WTC11 (cell line): ENCODE measurements around the gene MSH3. TPM values are rescaled to one million over a fixed set of nuclear protein-coding genes. Genes with fewer than 3 reads are reported as not detected.

ENCODE experiments used
- ATAC-seq: fragments of 200-7000 bp; cut with Tn5 transposase; 2 replicates; pipeline ENCODE4 v1.10.0; 2021; ENCODE audit warnings: mild to moderate bottlenecking, moderate library complexity
- CTCF ChIA-PET: fragments of 300-600 bp; sonication (Branson Sonifier 250); formaldehyde crosslinking; loops from one replicate; lab custom pipeline; 2021; ENCODE audit warnings: antibody characterized with exemption; lab: Charles Lee
- POLR2A ChIA-PET: fragments of 350-600 bp; sonication (Branson Sonifier 250); formaldehyde crosslinking; loops from one replicate; lab custom pipeline; 2021; ENCODE audit warnings: antibody characterized with exemption; lab: Charles Lee
- DNase-seq: peaks from one replicate; pipeline ENCODE4 v3.0.0; 2021; ENCODE audit warnings: low spot score
- H3K27ac Mint-ChIP-seq: 2 replicates; pipeline ENCODE4 v1.8.0; 2021; ENCODE audit warnings: mixed read lengths
- H3K27me3 Mint-ChIP-seq: 2 replicates; pipeline ENCODE4 v1.8.0; 2021; ENCODE audit warnings: low read depth, mild to moderate bottlenecking, moderate library complexity, mixed read lengths
- H3K36me3 Mint-ChIP-seq: 2 replicates; pipeline ENCODE4 v1.8.0; 2021; ENCODE audit warnings: mixed read lengths
- H3K4me1 Mint-ChIP-seq: 2 replicates; pipeline ENCODE4 v1.8.0; 2022; ENCODE audit warnings: mixed read lengths
- H3K4me3 Mint-ChIP-seq: 2 replicates; pipeline ENCODE4 v1.8.0; 2021; ENCODE audit warnings: mild to moderate bottlenecking, moderate library complexity, mixed read lengths
- H3K9me3 Mint-ChIP-seq: 2 replicates; pipeline ENCODE4 v1.8.0; 2021; ENCODE audit warnings: mixed read lengths
- ATF1 ChIP-seq: sonication (generic); formaldehyde crosslinking; IDR thresholded peaks from 2 replicates; pipeline ENCODE4 v1.8.1; 2023; ENCODE audit warnings: mild to moderate bottlenecking, moderate library complexity, missing genetic modification reagents
- ATF3 ChIP-seq: sonication (generic); formaldehyde crosslinking; conservative IDR thresholded peaks from 2 replicates; pipeline ENCODE4 v1.8.1; 2022; ENCODE audit warnings: mild to moderate bottlenecking, missing genetic modification reagents
- CTCF ChIP-seq: fragments of 200-600 bp; IDR thresholded peaks from 2 replicates; pipeline ENCODE4 v1.8.0; 2022; ENCODE audit warnings: antibody characterized with exemption
- E2F1 ChIP-seq: sonication (generic); formaldehyde crosslinking; IDR thresholded peaks from 2 replicates; pipeline ENCODE4 v1.8.0; 2022; ENCODE audit warnings: mild to moderate bottlenecking, missing genetic modification reagents
- HMGA2 ChIP-seq: fragments of 250-450 bp; sonication (Bioruptor Pico); IDR thresholded peaks from 2 replicates; pipeline ENCODE4 v1.4.0; 2021; ENCODE audit warnings: mild to moderate bottlenecking, moderate library complexity
- JAZF1 ChIP-seq: fragments of 250-450 bp; sonication (Bioruptor Pico); IDR thresholded peaks from 2 replicates; pipeline ENCODE4 v1.9.0; 2021; ENCODE audit warnings: moderate library complexity, mild to moderate bottlenecking, inconsistent platforms
- MYBL2 ChIP-seq: sonication (generic); formaldehyde crosslinking; IDR thresholded peaks from 2 replicates; pipeline ENCODE4 v1.8.1; 2023; ENCODE audit warnings: mild to moderate bottlenecking, moderate library complexity, missing genetic modification reagents
- NFE2L1 ChIP-seq: sonication (generic); formaldehyde crosslinking; IDR thresholded peaks from 2 replicates; pipeline ENCODE4 v1.8.1; 2023; ENCODE audit warnings: missing genetic modification reagents
- NR1H2 ChIP-seq: sonication (generic); formaldehyde crosslinking; IDR thresholded peaks from 2 replicates; pipeline ENCODE4 v1.9.0; 2021; ENCODE audit warnings: mild to moderate bottlenecking, moderate library complexity, missing genetic modification reagents
- OVOL2 ChIP-seq: fragments of 250-450 bp; sonication (Bioruptor Pico); IDR thresholded peaks from 2 replicates; pipeline ENCODE4 v1.9.0; 2021; ENCODE audit warnings: mild to moderate bottlenecking, borderline replicate concordance
- ZNF219 ChIP-seq: sonication (generic); formaldehyde crosslinking; IDR thresholded peaks from 2 replicates; pipeline ENCODE4 v1.8.0; 2023; ENCODE audit warnings: missing genetic modification reagents, mild to moderate bottlenecking, borderline replicate concordance
- ZNF232 ChIP-seq: sonication (generic); formaldehyde crosslinking; IDR thresholded peaks from 2 replicates; pipeline ENCODE4 v1.8.0; 2022; ENCODE audit warnings: mild to moderate bottlenecking, missing genetic modification reagents
- total RNA-seq: library from RNA; stranded (reverse); gene quantifications from 3 replicates; pipeline ENCODE4 v1.2.3, GENCODE V29; 2021
- TF ChIP-seq, protein P1 (sequence below): sonication (generic); formaldehyde crosslinking; IDR thresholded peaks from 2 replicates; pipeline ENCODE4 v1.8.1; 2022; ENCODE audit warnings: low read depth, missing genetic modification reagents, borderline replicate concordance
- TF ChIP-seq, protein P2 (sequence below): fragments of 250-450 bp; sonication (Bioruptor Pico); IDR thresholded peaks from 2 replicates; pipeline ENCODE4 v1.8.0; 2021; ENCODE audit warnings: mild to moderate bottlenecking
- TF ChIP-seq, protein P3 (sequence below): sonication (generic); formaldehyde crosslinking; IDR thresholded peaks from 2 replicates; pipeline ENCODE4 v1.8.1; 2023; ENCODE audit warnings: mild to moderate bottlenecking, missing genetic modification reagents, borderline replicate concordance
- TF ChIP-seq, protein P4 (sequence below): sonication (generic); formaldehyde crosslinking; IDR thresholded peaks from 2 replicates; pipeline ENCODE4 v1.8.0; 2023; ENCODE audit warnings: missing genetic modification reagents, mild to moderate bottlenecking, borderline replicate concordance
- TF ChIP-seq, protein P5 (sequence below): sonication (generic); formaldehyde crosslinking; IDR thresholded peaks from 2 replicates; pipeline ENCODE4 v1.8.0; 2022; ENCODE audit warnings: mild to moderate bottlenecking, missing genetic modification reagents

MSH3 gene
- total RNA-seq, 1 experiment from 2014 or later: 14.6 TPM

- Mint-ChIP-seq H3K36me3 (peaks cover 26% of the 10 kb centered on the region), H3K4me1 (no peaks in the 10 kb centered on the region), H3K27ac (no peak overlapping the region), H3K27me3 (no peaks in the 10 kb centered on the region), H3K9me3 (peaks cover 14% of the 10 kb centered on the region), H3K4me3 (no peak overlapping the region)
- ATAC-seq: no peak
- no peak for DNase-seq
- CTCF ChIA-PET: no interaction called here
- TF ChIP-seq HMGA2 (CRISPR knock-in tag): no peak
- no peak for TF ChIP-seq NFE2L1 (CRISPR knock-in tag)
- TF ChIP-seq NR1H2 (CRISPR knock-in tag): no peak
- no peak for TF ChIP-seq ZNF232
- TF ChIP-seq, protein P1, sequence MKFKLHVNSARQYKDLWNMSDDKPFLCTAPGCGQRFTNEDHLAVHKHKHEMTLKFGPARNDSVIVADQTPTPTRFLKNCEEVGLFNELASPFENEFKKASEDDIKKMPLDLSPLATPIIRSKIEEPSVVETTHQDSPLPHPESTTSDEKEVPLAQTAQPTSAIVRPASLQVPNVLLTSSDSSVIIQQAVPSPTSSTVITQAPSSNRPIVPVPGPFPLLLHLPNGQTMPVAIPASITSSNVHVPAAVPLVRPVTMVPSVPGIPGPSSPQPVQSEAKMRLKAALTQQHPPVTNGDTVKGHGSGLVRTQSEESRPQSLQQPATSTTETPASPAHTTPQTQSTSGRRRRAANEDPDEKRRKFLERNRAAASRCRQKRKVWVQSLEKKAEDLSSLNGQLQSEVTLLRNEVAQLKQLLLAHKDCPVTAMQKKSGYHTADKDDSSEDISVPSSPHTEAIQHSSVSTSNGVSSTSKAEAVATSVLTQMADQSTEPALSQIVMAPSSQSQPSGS (CRISPR knock-in tag): no peak
- TF ChIP-seq MYBL2: no peak
- no peak for TF ChIP-seq ATF3 (CRISPR knock-in tag)
- TF ChIP-seq, protein P2, sequence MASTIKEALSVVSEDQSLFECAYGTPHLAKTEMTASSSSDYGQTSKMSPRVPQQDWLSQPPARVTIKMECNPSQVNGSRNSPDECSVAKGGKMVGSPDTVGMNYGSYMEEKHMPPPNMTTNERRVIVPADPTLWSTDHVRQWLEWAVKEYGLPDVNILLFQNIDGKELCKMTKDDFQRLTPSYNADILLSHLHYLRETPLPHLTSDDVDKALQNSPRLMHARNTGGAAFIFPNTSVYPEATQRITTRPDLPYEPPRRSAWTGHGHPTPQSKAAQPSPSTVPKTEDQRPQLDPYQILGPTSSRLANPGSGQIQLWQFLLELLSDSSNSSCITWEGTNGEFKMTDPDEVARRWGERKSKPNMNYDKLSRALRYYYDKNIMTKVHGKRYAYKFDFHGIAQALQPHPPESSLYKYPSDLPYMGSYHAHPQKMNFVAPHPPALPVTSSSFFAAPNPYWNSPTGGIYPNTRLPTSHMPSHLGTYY (CRISPR knock-in tag): no peak
- TF ChIP-seq, protein P3, sequence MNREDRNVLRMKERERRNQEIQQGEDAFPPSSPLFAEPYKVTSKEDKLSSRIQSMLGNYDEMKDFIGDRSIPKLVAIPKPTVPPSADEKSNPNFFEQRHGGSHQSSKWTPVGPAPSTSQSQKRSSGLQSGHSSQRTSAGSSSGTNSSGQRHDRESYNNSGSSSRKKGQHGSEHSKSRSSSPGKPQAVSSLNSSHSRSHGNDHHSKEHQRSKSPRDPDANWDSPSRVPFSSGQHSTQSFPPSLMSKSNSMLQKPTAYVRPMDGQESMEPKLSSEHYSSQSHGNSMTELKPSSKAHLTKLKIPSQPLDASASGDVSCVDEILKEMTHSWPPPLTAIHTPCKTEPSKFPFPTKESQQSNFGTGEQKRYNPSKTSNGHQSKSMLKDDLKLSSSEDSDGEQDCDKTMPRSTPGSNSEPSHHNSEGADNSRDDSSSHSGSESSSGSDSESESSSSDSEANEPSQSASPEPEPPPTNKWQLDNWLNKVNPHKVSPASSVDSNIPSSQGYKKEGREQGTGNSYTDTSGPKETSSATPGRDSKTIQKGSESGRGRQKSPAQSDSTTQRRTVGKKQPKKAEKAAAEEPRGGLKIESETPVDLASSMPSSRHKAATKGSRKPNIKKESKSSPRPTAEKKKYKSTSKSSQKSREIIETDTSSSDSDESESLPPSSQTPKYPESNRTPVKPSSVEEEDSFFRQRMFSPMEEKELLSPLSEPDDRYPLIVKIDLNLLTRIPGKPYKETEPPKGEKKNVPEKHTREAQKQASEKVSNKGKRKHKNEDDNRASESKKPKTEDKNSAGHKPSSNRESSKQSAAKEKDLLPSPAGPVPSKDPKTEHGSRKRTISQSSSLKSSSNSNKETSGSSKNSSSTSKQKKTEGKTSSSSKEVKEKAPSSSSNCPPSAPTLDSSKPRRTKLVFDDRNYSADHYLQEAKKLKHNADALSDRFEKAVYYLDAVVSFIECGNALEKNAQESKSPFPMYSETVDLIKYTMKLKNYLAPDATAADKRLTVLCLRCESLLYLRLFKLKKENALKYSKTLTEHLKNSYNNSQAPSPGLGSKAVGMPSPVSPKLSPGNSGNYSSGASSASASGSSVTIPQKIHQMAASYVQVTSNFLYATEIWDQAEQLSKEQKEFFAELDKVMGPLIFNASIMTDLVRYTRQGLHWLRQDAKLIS (CRISPR knock-in tag): no peak
- TF ChIP-seq CTCF: no peak
- TF ChIP-seq ZNF219 (CRISPR knock-in tag): no peak
- TF ChIP-seq JAZF1: no peak
- no peak for TF ChIP-seq ATF1
- no peak for TF ChIP-seq E2F1 (CRISPR knock-in tag)
- TF ChIP-seq, protein P4, sequence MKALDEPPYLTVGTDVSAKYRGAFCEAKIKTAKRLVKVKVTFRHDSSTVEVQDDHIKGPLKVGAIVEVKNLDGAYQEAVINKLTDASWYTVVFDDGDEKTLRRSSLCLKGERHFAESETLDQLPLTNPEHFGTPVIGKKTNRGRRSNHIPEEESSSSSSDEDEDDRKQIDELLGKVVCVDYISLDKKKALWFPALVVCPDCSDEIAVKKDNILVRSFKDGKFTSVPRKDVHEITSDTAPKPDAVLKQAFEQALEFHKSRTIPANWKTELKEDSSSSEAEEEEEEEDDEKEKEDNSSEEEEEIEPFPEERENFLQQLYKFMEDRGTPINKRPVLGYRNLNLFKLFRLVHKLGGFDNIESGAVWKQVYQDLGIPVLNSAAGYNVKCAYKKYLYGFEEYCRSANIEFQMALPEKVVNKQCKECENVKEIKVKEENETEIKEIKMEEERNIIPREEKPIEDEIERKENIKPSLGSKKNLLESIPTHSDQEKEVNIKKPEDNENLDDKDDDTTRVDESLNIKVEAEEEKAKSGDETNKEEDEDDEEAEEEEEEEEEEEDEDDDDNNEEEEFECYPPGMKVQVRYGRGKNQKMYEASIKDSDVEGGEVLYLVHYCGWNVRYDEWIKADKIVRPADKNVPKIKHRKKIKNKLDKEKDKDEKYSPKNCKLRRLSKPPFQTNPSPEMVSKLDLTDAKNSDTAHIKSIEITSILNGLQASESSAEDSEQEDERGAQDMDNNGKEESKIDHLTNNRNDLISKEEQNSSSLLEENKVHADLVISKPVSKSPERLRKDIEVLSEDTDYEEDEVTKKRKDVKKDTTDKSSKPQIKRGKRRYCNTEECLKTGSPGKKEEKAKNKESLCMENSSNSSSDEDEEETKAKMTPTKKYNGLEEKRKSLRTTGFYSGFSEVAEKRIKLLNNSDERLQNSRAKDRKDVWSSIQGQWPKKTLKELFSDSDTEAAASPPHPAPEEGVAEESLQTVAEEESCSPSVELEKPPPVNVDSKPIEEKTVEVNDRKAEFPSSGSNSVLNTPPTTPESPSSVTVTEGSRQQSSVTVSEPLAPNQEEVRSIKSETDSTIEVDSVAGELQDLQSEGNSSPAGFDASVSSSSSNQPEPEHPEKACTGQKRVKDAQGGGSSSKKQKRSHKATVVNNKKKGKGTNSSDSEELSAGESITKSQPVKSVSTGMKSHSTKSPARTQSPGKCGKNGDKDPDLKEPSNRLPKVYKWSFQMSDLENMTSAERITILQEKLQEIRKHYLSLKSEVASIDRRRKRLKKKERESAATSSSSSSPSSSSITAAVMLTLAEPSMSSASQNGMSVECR (CRISPR knock-in tag): no peak
- no peak for TF ChIP-seq OVOL2
- TF ChIP-seq, protein P5, sequence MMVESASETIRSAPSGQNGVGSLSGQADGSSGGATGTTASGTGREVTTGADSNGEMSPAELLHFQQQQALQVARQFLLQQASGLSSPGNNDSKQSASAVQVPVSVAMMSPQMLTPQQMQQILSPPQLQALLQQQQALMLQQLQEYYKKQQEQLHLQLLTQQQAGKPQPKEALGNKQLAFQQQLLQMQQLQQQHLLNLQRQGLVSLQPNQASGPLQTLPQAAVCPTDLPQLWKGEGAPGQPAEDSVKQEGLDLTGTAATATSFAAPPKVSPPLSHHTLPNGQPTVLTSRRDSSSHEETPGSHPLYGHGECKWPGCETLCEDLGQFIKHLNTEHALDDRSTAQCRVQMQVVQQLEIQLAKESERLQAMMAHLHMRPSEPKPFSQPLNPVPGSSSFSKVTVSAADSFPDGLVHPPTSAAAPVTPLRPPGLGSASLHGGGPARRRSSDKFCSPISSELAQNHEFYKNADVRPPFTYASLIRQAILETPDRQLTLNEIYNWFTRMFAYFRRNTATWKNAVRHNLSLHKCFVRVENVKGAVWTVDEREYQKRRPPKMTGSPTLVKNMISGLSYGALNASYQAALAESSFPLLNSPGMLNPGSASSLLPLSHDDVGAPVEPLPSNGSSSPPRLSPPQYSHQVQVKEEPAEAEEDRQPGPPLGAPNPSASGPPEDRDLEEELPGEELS (CRISPR knock-in tag): no peak
- POLR2A ChIA-PET: no interaction called here
Observed at GRCh38 chr5:80720181-80720580, 65.7 kb downstream of the MSH3 start.
